Caco-2 (cell line): ENCODE data around the gene CEACAM18. TPM values are rescaled to one million over a fixed set of nuclear protein-coding genes. Genes with fewer than 3 reads are reported as not detected.

Experiments
- BruUV-seq: library from RNA; stranded (reverse); fragments of 400-500 nt; replicated peaks from 2 replicates; lab custom pipeline; 2021; lab: Mats Ljungman, UMichigan
- CTCF ChIA-PET: fragments of 300-600 bp; sonication (Branson Sonifier 250); formaldehyde crosslinking; loops from one replicate; lab custom pipeline; 2022; ENCODE audit warnings: antibody characterized with exemption; lab: Charles Lee
- POLR2A ChIA-PET: fragments of 300-600 bp; sonication (Branson Sonifier 250); formaldehyde crosslinking; loops from one replicate; lab custom pipeline; 2022; ENCODE audit warnings: antibody characterized with exemption; lab: Charles Lee
- DNase-seq, 2 experiments: peaks; one replicate each; pipeline versions ENCODE4 v3.0.0 to v3.0.0-alpha.2; 2020 to 2022
- H3K27me3 ChIP-seq: replicated peaks from 2 replicates; pipeline ENCODE4 v1.6.0; 2011; ENCODE audit warnings: low read length; ENCODE audit not compliant: control insufficient read depth, insufficient read depth
- H3K36me3 ChIP-seq: 2 replicates; pipeline ENCODE4 v1.5.1; 2011; ENCODE audit warnings: low read length; ENCODE audit not compliant: control insufficient read depth, insufficient read depth
- H3K4me1 ChIP-seq: fragments of 250-450 bp; sonication (Bioruptor Pico); 2 replicates; pipeline ENCODE4 v1.5.1; 2020; ENCODE audit warnings: mild to moderate bottlenecking
- H3K4me3 ChIP-seq: 2 replicates; pipeline ENCODE4 v1.5.1; 2011; ENCODE audit warnings: low read depth, mild to moderate bottlenecking, control low read depth, low read length
- H3K9me3 ChIP-seq: fragments of 250-450 bp; sonication (Bioruptor Pico); 2 replicates; pipeline ENCODE4 v1.5.1; 2020; ENCODE audit warnings: mild to moderate bottlenecking, moderate library complexity
- H3K27ac Mint-ChIP-seq: one replicate; pipeline ENCODE4 v1.8.0; 2022; ENCODE audit warnings: mixed read lengths; ENCODE audit not compliant: unreplicated experiment
- H3K27me3 Mint-ChIP-seq: one replicate; pipeline ENCODE4 v1.8.0; 2022; ENCODE audit warnings: mixed read lengths; ENCODE audit not compliant: insufficient read depth, unreplicated experiment
- H3K36me3 Mint-ChIP-seq: one replicate; pipeline ENCODE4 v1.8.0; 2022; ENCODE audit warnings: mild to moderate bottlenecking, mixed read lengths; ENCODE audit not compliant: insufficient read depth, unreplicated experiment
- H3K4me1 Mint-ChIP-seq: one replicate; pipeline ENCODE4 v1.8.0; 2022; ENCODE audit warnings: low read depth, mixed read lengths; ENCODE audit not compliant: unreplicated experiment
- H3K4me3 Mint-ChIP-seq: one replicate; pipeline ENCODE4 v1.8.0; 2022; ENCODE audit warnings: mild to moderate bottlenecking, moderate library complexity, mixed read lengths; ENCODE audit not compliant: unreplicated experiment
- H3K9me3 Mint-ChIP-seq: one replicate; pipeline ENCODE4 v1.8.0; 2022; ENCODE audit warnings: mixed read lengths; ENCODE audit not compliant: unreplicated experiment
- CTCF ChIP-seq, 2 experiments: fragments of 200-600 bp in 1 of 2; IDR thresholded peaks; 1 replicate in 1 of 2; 2 replicates in 1 of 2; pipeline versions ENCODE4 v1.5.1 to v1.8.0; 2011 to 2022; ENCODE audit warnings: antibody characterized with exemption in 1 of 2, control low read depth in 1 of 2, inconsistent platforms in 1 of 2, low read depth in 1 of 2, low read length in 1 of 2, mild to moderate bottlenecking in 1 of 2, moderate library complexity in 1 of 2; ENCODE audit not compliant: insufficient read depth in 1 of 2, severe bottlenecking in 1 of 2, unreplicated experiment in 1 of 2
- intact Hi-C: fragments of 100-400 bp; cut with micrococcal nuclease; formaldehyde crosslinking; loops from one replicate; pipeline ENCODE4 v1.10.0; 2022; ENCODE audit not compliant: unreplicated experiment
- total RNA-seq: library from RNA; stranded (reverse); gene quantifications from 2 replicates; pipeline ENCODE4 v1.2.3, GENCODE V29; 2022

CEACAM18 gene
- total RNA-seq, 1 experiment from 2014 or later: not detected

GRCh38 chr19:51525651-51526050 lies 47.3 kb downstream of the CEACAM18 start:
- Histone ChIP-seq H3K9me3 (no peaks in the 10 kb centered on the region), H3K4me3 (no peak overlapping the region), H3K4me1 (no peaks in the 10 kb centered on the region), H3K27me3 (no peaks in the 10 kb centered on the region; the same call in 1 of the 2 replicates), H3K36me3 (no peaks in the 10 kb centered on the region)
- H3K4me1 Mint-ChIP-seq: no peaks in the 10 kb centered on the region
- intact Hi-C loops: no loop called here
- TF ChIP-seq CTCF (IDR thresholded peaks at IDR 0.05; ENCODE audit: insufficient read depth in 1 of 2, low read depth in 1 of 2, low read length in 1 of 2, severe bottlenecking in 1 of 2, unreplicated experiment in 1 of 2): no peak
- no peak for DNase-seq
- H3K27me3 Mint-ChIP-seq: no peaks in the 10 kb centered on the region
- H3K4me3 Mint-ChIP-seq: no peak overlapping the region
- ChIA-PET CTCF (no interaction called here), POLR2A (no interaction called here)
- H3K27ac Mint-ChIP-seq: no peak overlapping the region
- no TSS peak for BruUV-seq
- H3K36me3 Mint-ChIP-seq: peaks cover 14% of the 10 kb centered on the region
- no peaks in the 10 kb centered on the region for H3K9me3 Mint-ChIP-seq

GRCh38 chr19:51529301-51529700 lies 51.0 kb downstream of the CEACAM18 start:
- H3K36me3 ChIP-seq: no peaks in the 10 kb centered on the region
- BruUV-seq: no TSS peak
- no peaks in the 10 kb centered on the region for H3K9me3 ChIP-seq
- ChIA-PET CTCF (no interaction called here), POLR2A (no interaction called here)
- intact Hi-C loops: no loop called here
- Mint-ChIP-seq H3K27ac (no peak overlapping the region), H3K9me3 (no peaks in the 10 kb centered on the region), H3K36me3 (no peaks in the 10 kb centered on the region), H3K4me3 (peak overlapping the region; percentile 61), H3K4me1 (no peaks in the 10 kb centered on the region), H3K27me3 (no peaks in the 10 kb centered on the region)
- no peak for TF ChIP-seq CTCF (IDR thresholded peaks at IDR 0.05; ENCODE audit: insufficient read depth in 1 of 2, low read depth in 1 of 2, low read length in 1 of 2, severe bottlenecking in 1 of 2, unreplicated experiment in 1 of 2)
- H3K27me3 ChIP-seq: no peaks in the 10 kb centered on the region
- no peak overlapping the region for H3K4me3 ChIP-seq
- DNase-seq: no peak
- peaks cover 18% of the 10 kb centered on the region for H3K4me1 ChIP-seq

GRCh38 chr19:51530616-51531015 lies 52.3 kb downstream of the CEACAM18 start:
- Mint-ChIP-seq H3K9me3 (peaks cover 11% of the 10 kb centered on the region), H3K4me3 (peak overlapping the region; percentile 61), H3K27me3 (no peaks in the 10 kb centered on the region), H3K36me3 (no peaks in the 10 kb centered on the region), H3K4me1 (no peaks in the 10 kb centered on the region), H3K27ac (peak overlapping the region; percentile 35)
- ChIA-PET CTCF (no interaction called here), POLR2A (no interaction called here)
- no peak for DNase-seq
- H3K4me1 ChIP-seq: peaks cover 18% of the 10 kb centered on the region
- BruUV-seq: no TSS peak
- no peaks in the 10 kb centered on the region for H3K27me3 ChIP-seq
- no peaks in the 10 kb centered on the region for H3K9me3 ChIP-seq
- H3K36me3 ChIP-seq: no peaks in the 10 kb centered on the region
- no peak for TF ChIP-seq CTCF (IDR thresholded peaks at IDR 0.05; ENCODE audit: insufficient read depth in 1 of 2, low read depth in 1 of 2, low read length in 1 of 2, severe bottlenecking in 1 of 2, unreplicated experiment in 1 of 2)
- intact Hi-C loops: no loop called here
- no peak overlapping the region for H3K4me3 ChIP-seq
